Right lobe of liver (tissue), 4 donors: ENCODE measurements around the gene AHNAK2.

Experiments
- CTCF ChIP-seq, 4 donors: fragments of 200-600 bp in 3 of 4; fragments of 450-650 bp in 1 of 4; IDR thresholded peaks; one replicate each; pipeline versions ENCODE4 v1.5.1 to v1.8.0; 2016 to 2022; ENCODE audit warnings: antibody characterized with exemption in 4 of 4, mild to moderate bottlenecking in 2 of 4
- POLR2A ChIP-seq: fragments of 450-650 bp; IDR thresholded peaks from one replicate; pipeline ENCODE4 v1.6.1; 2017; ENCODE audit warnings: antibody characterized with exemption, mild to moderate bottlenecking
- donor health status: DM: no; HTN: no; CAD: no.
- donor health status: DM: no; HTN: no; CAD: no.
- donor health status: DM: no; HTN: yes; CAD: no.

DNA sequence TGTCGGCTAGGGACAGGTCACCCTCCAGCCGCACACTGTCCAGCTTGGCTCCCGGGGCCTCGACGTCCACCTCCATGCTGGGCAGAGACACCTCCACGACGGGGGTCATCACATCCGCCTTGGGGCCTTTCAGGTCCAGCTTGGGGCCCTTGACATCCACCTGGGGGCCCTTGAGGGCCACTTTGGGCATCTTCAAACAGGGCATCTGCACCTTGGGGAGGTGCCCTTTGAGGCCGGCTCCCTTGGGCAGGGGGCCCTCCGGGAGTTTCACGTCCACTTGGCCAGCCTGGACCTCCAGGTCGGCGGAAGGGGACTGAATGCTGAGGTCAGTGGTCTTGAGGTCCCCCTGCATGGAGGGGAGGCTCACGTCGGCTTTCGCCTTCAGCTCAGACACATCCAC, 35.6 kb downstream of the AHNAK2 start:
- TF ChIP-seq CTCF (IDR thresholded peaks at IDR 0.05) (no peak), POLR2A (no peak)
